Muscle layer of duodenum (tissue), 2 donors: ENCODE results near the gene WASL.

Source experiments
- H3K27ac ChIP-seq: one replicate; pipeline ENCODE4 v1.7.0; 2013; ENCODE audit warnings: mild to moderate bottlenecking, low read length
- H3K27me3 ChIP-seq: one replicate; pipeline ENCODE4 v1.7.0; 2013; ENCODE audit warnings: low read depth, mild to moderate bottlenecking, control low read depth, low read length
- H3K36me3 ChIP-seq, 2 donors: one replicate each; pipeline ENCODE4 v1.7.0; 2013; ENCODE audit warnings: low read length in 2 of 2, control low read depth in 1 of 2, mild to moderate bottlenecking in 1 of 2; ENCODE audit not compliant: insufficient read depth in 2 of 2, control insufficient read depth in 1 of 2
- H3K4me1 ChIP-seq, 2 donors: one replicate each; pipeline ENCODE4 v1.7.0; 2013; ENCODE audit warnings: low read length in 2 of 2, mild to moderate bottlenecking in 2 of 2, control low read depth in 1 of 2, moderate library complexity in 1 of 2; ENCODE audit not compliant: insufficient read depth in 2 of 2, control insufficient read depth in 1 of 2
- H3K4me3 ChIP-seq, 2 donors: one replicate each; pipeline ENCODE4 v1.7.0; 2013; ENCODE audit warnings: low read length in 2 of 2, low read depth in 1 of 2, mild to moderate bottlenecking in 1 of 2
- H3K9me3 ChIP-seq, 2 donors: one replicate each; pipeline ENCODE4 v1.7.0; 2013; ENCODE audit warnings: low read length in 2 of 2, control low read depth in 1 of 2, mild to moderate bottlenecking in 1 of 2; ENCODE audit not compliant: control insufficient read depth in 1 of 2
- donor health status: healthy.

The WASL gene

DNA sequence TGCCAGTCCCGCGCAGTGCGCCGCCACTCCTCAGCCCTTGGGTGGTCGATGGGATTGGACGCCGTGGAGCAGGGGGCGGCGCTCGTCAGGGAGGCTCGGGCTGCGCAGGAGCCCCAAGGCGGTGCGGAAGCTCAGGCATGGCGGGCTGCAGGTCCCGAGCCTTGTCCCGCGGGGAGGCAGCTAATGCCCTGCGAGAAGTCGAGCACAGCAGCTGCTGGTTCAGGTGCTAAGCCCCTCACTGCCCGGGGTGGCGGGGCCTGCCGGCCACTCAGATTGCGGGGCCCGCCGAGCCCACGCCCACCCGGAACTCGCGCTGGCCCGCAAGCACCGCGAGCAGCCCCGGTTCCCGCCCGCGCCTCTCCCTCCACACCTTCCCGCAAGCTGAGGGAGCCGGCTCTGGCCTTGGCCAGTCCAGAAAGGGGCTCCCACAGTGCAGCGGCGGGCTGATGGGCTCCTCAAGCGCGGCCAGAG, 14.4 kb upstream of the WASL start:
- no peak overlapping the region for H3K27ac ChIP-seq
- no peak overlapping the region for H3K4me3 ChIP-seq
- H3K27me3 ChIP-seq: no peaks in the 10 kb centered on the region
- H3K36me3 ChIP-seq: no peaks in the 10 kb centered on the region
- H3K4me1 ChIP-seq: no peaks in the 10 kb centered on the region
- no peaks in the 10 kb centered on the region for H3K9me3 ChIP-seq

- Histone ChIP-seq H3K9me3 (no peaks in the 10 kb centered on the region), H3K36me3 (no peaks in the 10 kb centered on the region), H3K27me3 (no peaks in the 10 kb centered on the region), H3K4me3 (no peak overlapping the region), H3K4me1 (no peaks in the 10 kb centered on the region), H3K27ac (no peak overlapping the region)
Observed at GRCh38 chr7:123761729-123762128, 12.9 kb upstream of the WASL start.

GRCh38 chr7:123757095-123757494, 8.3 kb upstream of the WASL start:
- H3K4me1 ChIP-seq: no peaks in the 10 kb centered on the region
- H3K36me3 ChIP-seq: no peaks in the 10 kb centered on the region
- H3K4me3 ChIP-seq: no peak overlapping the region
- H3K9me3 ChIP-seq: no peaks in the 10 kb centered on the region
- H3K27ac ChIP-seq: no peak overlapping the region
- no peaks in the 10 kb centered on the region for H3K27me3 ChIP-seq

DNA sequence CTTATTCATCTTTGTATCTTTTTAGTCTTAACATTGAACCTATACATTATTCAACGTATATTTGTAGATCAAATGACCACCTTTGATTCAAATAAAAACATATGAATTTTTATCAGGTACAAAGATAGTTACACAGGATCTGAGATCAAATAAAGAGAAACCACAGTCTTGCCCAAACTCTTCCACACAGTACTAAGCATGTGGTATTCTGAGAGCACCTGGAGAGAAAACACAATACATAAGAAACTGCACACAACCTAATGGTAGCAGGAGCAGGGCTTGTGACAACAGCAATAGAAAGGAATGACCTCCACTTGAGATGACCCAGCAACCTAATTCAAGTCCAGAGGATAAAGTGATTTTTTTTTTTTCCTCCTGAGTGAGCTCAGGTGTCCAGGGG, 6.5 kb upstream of the WASL start:
- Histone ChIP-seq H3K27ac (no peak overlapping the region), H3K27me3 (no peaks in the 10 kb centered on the region), H3K9me3 (no peaks in the 10 kb centered on the region), H3K4me3 (no peak overlapping the region), H3K4me1 (peaks cover 0 to 8% of the 10 kb centered on the region in 2 donors), H3K36me3 (no peaks in the 10 kb centered on the region)

DNA sequence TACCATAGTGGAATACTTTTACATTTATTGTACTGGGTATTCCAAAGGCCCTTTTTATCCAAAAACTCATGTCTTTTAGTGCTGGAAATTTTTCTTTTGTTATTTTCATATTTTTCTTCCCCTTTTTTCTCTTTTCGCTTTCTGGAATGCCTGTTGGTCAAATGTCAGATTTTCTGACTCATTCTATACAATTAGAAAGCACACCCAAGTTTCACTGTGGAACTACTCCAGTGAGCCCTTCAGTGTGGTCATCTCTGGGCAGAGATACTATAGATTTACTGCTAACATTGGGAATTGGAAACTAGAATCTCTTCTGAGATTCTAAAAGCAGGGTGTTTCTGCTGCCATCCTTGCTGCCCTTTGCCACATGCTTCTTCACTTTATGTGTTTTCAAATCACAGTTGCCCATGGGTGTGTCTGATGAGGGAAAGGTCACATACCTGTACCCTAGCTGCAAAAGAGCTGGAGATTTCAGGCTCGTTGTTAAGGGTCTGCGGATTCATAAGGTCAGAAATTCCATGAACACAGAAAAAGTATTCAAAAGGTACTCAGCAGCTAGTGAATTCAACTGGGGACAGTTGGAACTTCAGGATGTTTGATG, 5.6 kb upstream of the WASL start:
- Histone ChIP-seq H3K4me3 (no peak overlapping the region), H3K9me3 (no peaks in the 10 kb centered on the region), H3K4me1 (peaks cover 0 to 10% of the 10 kb centered on the region in 2 donors), H3K27me3 (no peaks in the 10 kb centered on the region), H3K36me3 (no peaks in the 10 kb centered on the region), H3K27ac (no peak overlapping the region)

DNA sequence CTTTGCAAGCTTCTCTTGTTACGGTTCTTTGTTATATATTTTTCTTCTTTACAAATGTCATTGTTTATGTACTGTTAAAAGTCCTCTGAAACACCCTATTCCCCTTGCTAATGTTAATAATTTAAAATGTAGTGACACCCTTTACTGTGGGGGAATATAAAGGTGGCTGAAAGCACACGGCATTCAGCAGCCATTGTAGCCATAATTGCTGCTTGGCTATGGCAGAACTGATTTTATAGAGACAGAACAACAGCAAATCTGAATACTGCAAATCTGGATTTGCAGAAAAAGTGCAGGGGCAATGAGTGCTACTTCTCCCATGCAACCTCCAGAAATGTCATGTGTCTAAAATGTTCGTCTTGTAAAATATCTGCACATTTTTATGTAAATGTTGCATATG, 3.7 kb upstream of the WASL start:
- Histone ChIP-seq H3K36me3 (no peaks in the 10 kb centered on the region), H3K4me1 (peaks cover 0 to 13% of the 10 kb centered on the region in 2 donors), H3K27ac (no peak overlapping the region), H3K27me3 (no peaks in the 10 kb centered on the region), H3K4me3 (no peak overlapping the region), H3K9me3 (no peaks in the 10 kb centered on the region)

DNA sequence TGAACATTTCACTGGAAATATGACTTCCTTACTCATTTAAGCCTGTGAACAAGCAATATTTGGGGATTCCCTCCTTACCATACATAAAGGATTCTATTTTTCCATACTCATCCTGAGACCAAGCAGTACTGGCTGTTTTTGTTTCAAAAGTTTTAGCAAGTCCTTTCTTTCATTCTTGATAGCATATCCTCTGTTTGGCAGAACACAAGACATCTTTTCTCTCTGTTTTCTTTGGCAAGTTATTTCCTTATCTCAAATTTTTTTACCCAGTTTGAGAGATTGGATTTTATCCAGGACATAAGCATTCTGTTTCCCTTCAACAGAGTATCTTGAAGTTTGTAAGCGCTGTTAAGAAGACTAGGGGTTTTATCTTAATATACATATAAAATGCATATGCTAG, 3.0 kb upstream of the WASL start:
- H3K4me3 ChIP-seq: no peak overlapping the region
- no peak overlapping the region for H3K27ac ChIP-seq
- no peaks in the 10 kb centered on the region for H3K27me3 ChIP-seq
- H3K36me3 ChIP-seq: no peaks in the 10 kb centered on the region
- no peaks in the 10 kb centered on the region for H3K9me3 ChIP-seq
- peaks cover 5 to 17% of the 10 kb centered on the region in 2 donors for H3K4me1 ChIP-seq

DNA sequence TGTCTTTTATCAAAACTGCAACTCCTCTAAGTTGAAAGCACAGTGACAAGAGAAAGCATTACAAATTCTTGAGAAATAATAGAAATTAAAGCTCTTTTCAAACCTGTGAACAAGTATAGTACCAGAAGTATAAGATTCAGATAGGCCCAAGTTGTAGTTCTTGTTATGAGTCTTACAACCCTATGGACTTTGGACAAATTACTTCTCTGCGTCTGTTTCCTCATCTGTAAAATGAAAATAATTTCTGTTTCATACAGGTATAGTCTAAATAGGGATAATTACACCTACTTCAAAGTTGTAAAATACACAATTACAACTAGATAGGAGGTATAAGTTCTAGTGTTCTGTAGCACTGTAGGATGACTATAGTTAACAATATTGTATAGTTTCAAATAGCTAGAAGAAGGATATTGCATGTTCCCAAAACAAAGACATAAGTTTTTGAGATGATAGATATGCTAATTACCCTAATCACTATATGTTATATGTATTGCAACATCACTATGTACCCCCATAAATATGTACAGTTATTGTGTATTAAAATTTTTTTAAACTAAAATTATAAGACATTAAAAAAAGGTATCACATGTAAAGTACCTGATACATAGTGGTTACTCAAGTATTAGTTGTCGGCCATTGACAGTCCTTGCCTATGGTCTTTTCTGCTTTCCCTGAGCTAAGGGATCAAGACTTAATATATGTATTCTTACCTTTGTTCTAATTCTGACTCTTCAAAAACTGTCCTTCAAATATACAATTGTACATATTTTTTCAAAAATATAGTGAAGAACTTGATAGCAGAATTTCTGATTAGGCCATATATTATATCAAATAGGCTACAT, 1.8 kb upstream of the WASL start:
- Histone ChIP-seq H3K27me3 (no peaks in the 10 kb centered on the region), H3K27ac (peak overlapping the region; percentile 94), H3K36me3 (no peaks in the 10 kb centered on the region), H3K4me1 (peaks cover 16 to 29% of the 10 kb centered on the region in 2 donors), H3K9me3 (no peaks in the 10 kb centered on the region), H3K4me3 (peak overlapping the region; percentile 7 to 28)

- Histone ChIP-seq H3K9me3 (no peaks in the 10 kb centered on the region), H3K4me3 (peak overlapping the region; percentile 82 to 98), H3K27me3 (no peaks in the 10 kb centered on the region), H3K4me1 (peaks cover 26 to 40% of the 10 kb centered on the region in 2 donors), H3K27ac (peak overlapping the region; percentile 94), H3K36me3 (no peaks in the 10 kb centered on the region)
Observed at GRCh38 chr7:123749537-123749857, 694 bp upstream of the WASL start.

DNA sequence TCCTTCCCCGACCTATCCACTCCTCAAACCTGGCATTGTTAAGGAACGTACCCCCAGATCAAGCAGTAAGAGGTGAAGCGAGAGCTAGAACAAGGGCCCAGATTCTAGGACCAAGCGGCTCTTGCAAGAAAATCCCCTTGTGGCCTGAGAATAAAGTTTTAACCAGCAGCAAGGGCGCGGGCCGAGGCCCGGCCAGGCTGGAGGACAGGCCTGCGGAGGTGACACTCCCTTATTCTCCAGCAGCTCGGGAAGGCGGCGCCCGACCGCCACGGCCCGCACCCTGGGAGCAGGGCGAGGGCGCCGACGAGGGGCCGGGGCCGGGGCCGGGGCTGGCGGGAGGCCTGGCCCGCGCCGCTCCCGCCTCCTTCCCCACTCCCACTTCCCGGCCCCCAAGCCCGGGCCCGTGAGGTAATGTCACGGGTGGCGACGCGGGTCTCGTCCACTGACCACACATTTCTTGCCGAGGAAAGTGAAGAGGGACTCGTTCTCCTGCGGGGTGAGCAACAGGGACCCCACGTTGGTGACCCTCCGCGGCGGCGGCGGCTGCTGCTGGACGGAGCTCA, 551 bp downstream of the WASL start:
- H3K27me3 ChIP-seq: no peaks in the 10 kb centered on the region
- no peaks in the 10 kb centered on the region for H3K36me3 ChIP-seq
- peak overlapping the region; percentile 96 for H3K27ac ChIP-seq
- peak overlapping the region; percentile 97 to 98 for H3K4me3 ChIP-seq
- H3K9me3 ChIP-seq: no peaks in the 10 kb centered on the region
- peaks cover 26 to 51% of the 10 kb centered on the region in 2 donors for H3K4me1 ChIP-seq

- Histone ChIP-seq H3K4me3 (peak overlapping the region; percentile 97 to 98), H3K4me1 (peaks cover 26 to 53% of the 10 kb centered on the region in 2 donors), H3K27ac (peak overlapping the region; percentile 96), H3K9me3 (no peaks in the 10 kb centered on the region), H3K27me3 (no peaks in the 10 kb centered on the region), H3K36me3 (no peaks in the 10 kb centered on the region)
Observed at GRCh38 chr7:123747620-123748141, 1.1 kb downstream of the WASL start.
